Epithelial cell of esophagus (primary cell): Measurements from ENCODE around the gene OSTF1.

Experiments used
- DNase-seq: peaks from one replicate; pipeline ENCODE4 v3.0.0; 2010; ENCODE audit warnings: low read depth
- H3K4me3 ChIP-seq: 2 replicates; pipeline ENCODE4 v1.5.1; 2011; ENCODE audit warnings: mild to moderate bottlenecking, low read length, control low read depth
- CTCF ChIP-seq: IDR thresholded peaks from 2 replicates; pipeline ENCODE4 v1.5.1; 2011; ENCODE audit warnings: low read depth, mild to moderate bottlenecking, low read length, control low read depth, inconsistent platforms; ENCODE audit not compliant: insufficient read depth; ENCODE audit errors: missing control alignments

OSTF1 gene

GRCh38 chr9:75161116-75161857, 73.0 kb downstream of the OSTF1 start:
- no peak for DNase-seq
- TF ChIP-seq CTCF = no peak

DNA sequence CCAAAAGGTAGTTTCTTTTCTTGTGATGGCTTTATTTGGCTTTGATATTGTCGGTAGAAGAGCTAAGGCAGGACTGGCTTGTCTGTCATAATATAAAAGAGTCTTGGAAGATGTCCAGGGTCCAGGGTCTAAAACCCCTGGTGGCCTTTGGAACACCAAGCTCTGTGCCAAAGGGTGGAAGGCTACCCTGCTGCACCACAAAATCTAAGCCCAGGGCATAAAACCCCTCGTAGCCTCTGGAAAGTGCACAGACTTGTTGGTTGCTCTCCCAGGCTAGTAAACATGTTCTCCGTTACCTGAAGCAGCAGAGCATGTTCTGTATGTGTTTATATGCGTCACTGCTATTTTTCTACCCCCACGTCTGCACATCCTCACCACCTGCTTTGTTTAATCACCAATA, 75.5 kb downstream of the OSTF1 start:
- no peak overlapping the region for H3K4me3 ChIP-seq
- TF ChIP-seq CTCF = no peak
- no peak for DNase-seq

More at GRCh38 chr9:75161116-75161857, 73.0 kb downstream of the OSTF1 start:
- H3K4me3 ChIP-seq = no peak overlapping the region

DNA sequence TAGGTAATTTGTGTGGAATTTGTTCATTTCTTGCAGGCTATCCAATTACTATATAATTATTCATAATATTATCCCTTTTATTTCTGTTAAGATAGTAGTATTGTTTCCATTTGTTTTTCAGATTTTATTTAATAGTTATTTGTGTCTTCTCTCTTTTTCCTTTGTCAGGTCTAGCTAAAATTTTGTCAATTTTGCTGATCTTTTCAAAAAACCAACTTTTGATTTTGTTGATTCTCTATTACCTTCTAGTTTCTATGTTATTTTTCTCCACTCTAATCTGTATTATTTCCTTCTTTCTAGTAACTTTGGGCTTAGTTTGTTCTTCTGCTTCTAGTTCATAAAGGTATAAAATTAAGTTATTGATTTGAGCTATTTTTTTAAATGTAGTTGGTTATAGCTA, 76.3 kb downstream of the OSTF1 start:
- no peak for TF ChIP-seq CTCF

GRCh38 chr9:75167281-75167680, 79.0 kb downstream of the OSTF1 start:
- no peak for DNase-seq
- no peak overlapping the region for H3K4me3 ChIP-seq
- no peak for TF ChIP-seq CTCF

More for the DNA sequence above, 76.3 kb downstream of the OSTF1 start:
- DNase-seq = no peak
- H3K4me3 ChIP-seq = no peak overlapping the region

GRCh38 chr9:75168270-75169178, 80.2 kb downstream of the OSTF1 start:
- TF ChIP-seq CTCF = no peak
- no peak overlapping the region for H3K4me3 ChIP-seq
- peak; percentile 51 for DNase-seq

GRCh38 chr9:75169623-75170022, 81.3 kb downstream of the OSTF1 start:
- peak; percentile 65 for DNase-seq
- no peak overlapping the region for H3K4me3 ChIP-seq
- no peak for TF ChIP-seq CTCF
